ENCODE measurements around the gene FGD2.
"Not testable (repeated sequence)": the region's sequence is repeated elsewhere in the genome, so short reads cannot be mapped to it uniquely, and the experiment has no call there.

The FGD2 gene

DNA sequence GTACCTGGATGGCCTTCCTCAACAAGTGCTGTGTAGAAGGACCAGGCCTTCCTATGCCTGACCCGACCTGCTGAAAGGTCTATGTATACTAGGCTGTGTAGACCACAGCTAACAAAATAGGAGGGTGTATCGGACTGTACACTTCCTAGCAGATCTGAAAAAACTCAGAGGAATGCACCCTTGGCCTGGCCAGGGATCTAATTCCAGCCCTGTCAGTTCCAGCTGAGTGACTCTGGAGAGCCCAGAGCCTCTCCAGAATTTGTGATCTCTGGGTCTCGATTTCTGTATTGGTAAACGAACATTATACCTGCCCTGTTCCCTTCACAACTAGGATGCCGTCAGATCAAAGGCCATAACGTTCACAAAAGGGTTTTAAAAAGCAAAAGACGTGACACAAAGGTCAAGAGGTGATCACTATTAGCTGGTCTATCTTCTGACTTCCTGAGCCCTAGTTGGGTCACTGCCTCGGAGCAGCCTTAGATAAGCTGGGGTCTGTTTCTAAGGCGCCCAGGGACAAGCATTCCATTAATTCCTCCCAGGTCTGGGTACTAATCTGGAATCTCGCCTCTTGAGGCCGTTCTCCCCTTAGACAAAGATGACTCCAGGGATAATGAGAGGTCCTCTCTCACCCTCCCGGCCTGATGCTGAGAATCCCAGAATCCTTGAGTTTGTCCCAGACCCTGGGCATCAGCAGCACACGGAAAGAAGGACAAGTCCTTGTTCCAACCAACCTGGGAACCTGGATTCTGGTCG is 33.4 kb upstream of the FGD2 start:
- no peak for DNase-seq

DNA sequence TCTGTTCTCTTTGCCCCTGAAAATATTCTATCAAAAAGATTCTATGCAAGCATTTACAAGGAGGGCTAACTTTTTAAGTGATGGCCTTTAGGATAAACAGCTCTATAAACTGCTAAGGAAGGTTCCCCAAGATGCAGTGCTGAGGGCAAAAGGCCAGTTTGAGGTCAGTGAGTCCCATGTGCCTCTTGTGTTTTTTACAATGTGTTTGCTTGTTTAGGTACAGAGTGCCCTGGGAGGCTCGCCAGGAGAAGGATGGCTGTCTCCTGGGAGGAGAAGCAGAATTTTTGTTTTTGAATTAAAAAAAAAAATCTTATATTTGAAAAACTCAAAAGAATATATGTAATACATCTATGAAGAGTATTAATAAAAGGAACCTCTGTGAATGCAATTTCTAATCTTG is 32.3 kb upstream of the FGD2 start:
- DNase-seq = no peak

DNA sequence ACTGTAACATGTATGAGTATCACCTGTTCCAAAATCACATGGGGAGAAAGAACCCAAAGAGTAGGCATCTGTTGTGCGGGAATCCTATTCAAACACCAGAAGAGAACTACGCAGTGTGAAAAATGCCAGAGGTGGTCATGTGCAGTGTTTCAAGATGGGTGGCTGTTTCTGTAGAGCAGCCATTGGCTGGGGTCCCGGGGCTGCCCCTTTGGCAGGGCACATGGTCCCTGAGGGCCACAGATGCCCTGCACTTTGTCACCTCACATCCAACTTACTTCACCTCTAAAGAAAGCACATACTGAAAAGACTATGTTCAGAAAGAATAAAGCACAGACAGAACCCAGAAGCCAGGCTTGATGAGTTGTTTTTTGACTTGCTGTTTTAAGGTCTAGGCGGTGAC is 31.8 kb upstream of the FGD2 start:
- DNase-seq = no peak

DNA sequence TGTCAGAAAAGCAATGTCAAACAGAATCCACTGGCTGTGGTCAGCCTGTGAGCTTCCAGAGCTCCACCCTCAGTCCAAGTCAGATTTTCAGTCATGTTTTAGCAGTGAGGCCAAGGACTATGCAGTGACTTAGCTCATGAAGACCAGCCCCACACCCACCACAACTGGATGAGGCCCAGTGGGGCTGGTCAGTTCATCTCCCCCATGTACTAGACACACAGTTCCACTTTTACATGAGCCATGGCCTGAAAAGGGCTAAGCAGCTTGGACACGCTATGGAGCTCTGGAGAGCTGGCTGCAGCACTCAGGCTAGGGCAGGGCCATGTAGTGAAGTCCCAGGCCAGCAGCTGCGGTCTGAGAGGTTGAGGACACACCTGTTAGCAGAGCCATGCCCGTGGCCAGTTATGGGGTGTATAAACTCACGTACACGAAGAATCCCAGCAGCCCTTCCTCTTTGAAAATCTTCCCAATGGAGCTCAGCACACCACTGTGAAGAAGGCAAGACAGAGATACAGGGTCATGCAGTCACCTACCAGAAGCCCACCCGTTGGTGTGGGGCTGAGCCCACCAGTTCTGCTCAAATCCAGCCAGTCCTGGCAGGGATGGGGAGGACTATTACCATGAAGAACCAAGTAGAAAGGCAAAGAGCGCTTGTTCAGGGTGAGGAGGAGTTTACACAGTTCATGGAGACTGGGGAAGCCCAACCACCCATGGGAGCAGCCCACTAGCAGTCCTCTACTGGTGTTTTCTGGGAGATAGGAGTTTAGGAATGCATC is 30.0 kb upstream of the FGD2 start:
- no peak for DNase-seq

DNA sequence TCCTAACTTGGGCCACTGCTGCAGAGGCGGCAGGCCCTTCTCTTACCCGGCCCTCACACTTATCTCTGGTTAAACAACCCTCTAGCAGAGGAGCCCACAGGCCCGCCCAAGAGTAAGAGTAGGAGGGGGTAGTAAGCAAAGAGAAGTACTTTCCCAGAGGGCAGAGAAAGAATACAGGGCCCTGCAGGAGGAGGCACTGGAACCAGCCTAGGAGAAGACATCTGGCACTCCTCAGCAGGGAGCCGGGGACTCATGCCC is 29.5 kb upstream of the FGD2 start:
- no peak for DNase-seq

DNA sequence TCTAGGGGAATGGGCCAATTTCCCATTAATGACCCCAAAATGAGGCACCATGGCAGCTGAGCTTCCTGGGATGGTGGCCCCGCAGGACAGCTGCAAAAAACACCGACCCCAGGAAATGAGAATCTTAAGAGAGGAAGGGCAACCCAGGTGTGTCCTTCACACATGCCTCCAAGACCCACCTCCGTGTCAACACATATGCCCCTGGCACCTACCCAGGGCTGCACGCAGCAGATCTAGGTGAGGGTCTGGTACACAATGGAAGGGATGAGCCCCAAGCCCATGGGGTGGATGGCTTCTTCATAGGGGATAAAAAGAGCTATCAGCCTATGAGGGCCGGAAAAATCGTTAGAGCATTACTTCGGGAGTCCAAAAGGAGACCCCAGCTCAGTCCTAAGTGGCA is 28.9 kb upstream of the FGD2 start:
- DNase-seq = no peak

DNA sequence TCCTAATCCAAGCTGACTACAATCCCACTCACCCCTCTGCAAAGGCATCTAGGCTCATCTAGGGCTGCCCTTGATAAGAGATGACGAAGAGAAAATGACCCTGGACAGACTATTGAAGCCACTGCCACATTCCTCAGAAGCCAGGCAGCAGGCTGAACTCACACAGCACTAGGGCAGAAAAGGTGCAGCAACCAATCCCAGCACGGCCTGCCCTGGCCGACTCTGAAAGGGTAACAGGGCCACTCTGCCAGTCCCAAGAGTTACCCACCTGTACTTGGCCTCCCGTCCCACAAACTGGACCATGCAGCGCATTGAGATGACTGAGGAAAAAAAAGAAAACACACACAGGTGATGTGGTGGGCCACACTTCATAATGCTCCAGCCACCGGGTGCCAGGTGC is 28.5 kb upstream of the FGD2 start:
- DNase-seq = no peak

DNA sequence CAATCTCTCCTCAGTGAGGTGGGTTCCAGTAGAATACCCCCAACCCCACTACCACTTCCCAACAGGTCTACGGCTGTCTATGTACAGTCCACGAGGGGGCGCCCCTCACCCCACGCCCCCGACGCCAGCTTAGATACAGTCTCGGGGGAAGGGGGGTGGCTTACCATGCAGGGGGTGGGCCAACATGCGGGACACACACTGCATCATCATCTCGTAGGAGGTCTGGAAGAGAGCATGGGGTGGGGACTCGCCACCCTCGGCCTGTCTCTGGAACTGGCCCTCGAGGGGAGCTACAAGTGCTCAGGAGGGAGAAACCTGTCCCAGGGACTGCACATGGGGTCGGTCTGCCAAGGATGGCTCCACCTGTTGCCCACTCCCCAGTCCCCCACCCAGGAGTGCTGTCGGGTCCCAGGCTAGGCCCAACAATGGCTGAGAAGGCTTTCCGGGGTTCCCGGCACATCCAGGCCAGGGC is 27.9 kb upstream of the FGD2 start:
- DNase-seq = no peak

DNA sequence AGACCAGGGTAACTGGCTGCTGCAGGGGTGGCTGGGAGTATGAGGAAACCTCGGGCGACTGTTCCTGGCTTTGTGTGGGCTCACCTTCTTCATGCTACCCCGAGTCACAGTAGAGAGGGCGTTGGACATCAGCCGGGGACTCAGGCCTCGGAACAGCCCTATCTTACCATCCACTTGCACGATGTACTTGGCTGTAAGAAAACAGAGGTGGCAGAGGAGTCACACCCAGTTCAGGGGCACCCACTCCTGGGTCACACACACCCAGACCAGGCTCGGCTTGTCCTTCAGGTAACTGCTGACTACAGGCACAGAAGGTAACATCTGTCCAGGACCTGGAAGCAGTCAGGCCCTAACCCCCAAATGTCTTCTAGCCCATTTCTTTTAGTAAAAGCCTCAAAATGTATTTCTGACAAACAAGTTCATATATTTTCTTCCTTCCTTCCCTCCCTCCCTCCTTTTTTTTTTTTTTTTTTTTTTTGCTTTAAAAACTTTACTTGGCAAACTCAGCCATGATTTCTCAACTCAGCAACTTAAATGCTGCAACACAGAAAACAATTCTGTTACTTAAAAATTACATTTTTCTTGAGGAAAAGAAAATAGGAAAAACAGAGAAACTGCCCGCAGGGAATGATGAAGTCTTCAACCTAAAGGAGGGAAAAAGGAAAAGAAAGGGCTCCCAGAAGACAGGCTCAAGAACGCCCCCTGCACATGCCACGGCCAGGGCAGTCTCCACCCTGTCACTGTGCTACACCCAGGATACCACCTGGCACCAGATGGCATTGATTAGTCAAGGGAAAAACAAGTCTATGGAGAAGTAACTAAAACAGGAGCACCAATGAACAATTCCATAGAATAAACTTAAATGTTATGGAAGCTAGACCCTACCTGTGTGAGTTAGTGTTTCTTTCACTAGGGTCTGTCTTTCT is 26.8 kb upstream of the FGD2 start:
- DNase-seq = no peak

DNA sequence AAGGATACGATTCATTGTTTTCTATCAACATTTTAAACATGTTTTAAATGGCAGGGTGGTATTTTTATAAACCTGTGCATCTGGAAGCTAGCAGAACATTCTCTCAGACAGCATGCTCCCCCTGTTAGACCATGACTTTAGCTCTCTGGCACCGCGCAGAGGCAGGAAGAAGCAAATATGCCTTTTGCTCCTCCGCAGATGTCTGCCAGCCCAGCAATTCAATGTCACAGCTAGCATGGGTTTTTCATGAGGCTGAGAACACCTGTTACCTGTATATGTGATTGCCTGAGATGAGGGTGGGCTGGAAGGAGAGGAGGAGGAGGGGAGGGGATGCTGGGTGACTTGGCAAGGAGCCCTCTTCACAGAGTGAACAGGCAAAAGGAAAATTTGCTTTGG is 26.1 kb upstream of the FGD2 start:
- peak; percentile 91 for DNase-seq

DNA sequence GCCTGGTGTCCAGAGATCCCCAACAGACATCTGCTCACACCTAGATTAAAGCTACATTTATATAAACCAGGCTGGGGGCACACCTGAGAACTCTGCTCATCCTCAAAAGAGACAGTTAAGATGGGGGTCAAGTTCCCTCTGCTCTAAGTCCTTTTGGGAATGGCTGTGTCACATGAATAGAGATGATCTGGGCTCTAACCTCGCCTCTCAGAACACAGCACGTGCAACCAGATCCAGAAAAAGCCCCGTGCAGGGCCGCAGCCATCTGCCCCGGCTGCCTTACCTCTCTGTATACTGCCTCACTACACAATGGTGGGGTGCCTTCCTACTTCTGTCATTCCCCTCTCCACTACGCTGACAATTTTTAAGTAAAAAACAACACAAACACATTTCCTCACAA is 25.3 kb upstream of the FGD2 start:
- no peak for DNase-seq

DNA sequence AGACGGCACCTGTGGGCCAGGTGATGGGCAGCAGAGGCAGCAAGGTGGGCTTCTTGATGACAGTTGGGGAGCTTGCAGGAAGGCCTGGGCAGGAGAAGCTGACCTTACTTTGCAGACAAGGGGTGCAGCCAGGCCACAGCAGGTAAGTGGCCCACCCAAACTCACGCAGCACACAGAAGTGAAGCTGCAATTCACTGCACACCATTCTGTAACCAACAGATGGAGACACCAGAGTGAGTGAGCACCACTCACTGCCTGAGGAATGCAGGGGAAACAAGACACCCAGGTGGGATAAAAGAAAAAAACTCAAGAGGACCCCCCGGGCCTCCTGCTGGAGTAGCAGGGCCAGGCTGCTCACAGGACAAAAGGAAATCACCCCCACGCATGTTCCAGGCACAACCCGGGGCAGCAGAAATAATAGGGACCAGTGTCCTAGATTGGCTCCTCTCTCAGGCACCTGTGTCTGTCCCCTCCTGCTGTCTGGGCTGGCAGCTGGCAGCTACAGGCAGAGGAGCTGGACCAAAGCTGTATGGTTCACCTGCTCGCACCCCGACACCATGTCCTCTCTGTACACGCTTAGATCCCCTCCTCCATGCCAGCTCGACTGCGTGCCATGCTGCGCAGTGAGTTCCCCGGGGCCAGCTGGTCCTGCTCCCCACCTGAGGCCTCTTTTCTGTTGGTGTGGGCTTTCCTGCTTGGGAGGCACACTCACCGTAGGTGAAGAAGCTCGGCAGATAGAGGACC is 24.4 kb upstream of the FGD2 start:
- DNase-seq = no peak

DNA sequence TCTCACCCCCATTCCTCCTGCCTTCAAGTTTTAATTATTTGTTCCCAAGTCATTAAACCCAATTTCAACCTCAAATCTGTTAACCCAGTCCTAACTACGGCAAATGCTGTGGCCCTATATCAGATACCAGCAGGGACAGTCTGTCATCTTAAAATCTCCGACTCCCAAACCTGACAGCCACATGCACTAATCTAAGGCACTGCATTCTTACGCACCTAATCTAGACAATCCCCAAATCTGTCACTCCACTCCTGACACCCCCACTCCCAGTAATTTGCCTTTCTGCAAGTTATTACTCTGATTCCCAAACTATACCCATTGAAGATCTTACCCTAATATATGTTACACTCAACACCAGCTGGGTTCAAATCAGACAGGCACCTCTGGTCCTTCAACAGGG is 21.9 kb upstream of the FGD2 start:
- DNase-seq = no peak

DNA sequence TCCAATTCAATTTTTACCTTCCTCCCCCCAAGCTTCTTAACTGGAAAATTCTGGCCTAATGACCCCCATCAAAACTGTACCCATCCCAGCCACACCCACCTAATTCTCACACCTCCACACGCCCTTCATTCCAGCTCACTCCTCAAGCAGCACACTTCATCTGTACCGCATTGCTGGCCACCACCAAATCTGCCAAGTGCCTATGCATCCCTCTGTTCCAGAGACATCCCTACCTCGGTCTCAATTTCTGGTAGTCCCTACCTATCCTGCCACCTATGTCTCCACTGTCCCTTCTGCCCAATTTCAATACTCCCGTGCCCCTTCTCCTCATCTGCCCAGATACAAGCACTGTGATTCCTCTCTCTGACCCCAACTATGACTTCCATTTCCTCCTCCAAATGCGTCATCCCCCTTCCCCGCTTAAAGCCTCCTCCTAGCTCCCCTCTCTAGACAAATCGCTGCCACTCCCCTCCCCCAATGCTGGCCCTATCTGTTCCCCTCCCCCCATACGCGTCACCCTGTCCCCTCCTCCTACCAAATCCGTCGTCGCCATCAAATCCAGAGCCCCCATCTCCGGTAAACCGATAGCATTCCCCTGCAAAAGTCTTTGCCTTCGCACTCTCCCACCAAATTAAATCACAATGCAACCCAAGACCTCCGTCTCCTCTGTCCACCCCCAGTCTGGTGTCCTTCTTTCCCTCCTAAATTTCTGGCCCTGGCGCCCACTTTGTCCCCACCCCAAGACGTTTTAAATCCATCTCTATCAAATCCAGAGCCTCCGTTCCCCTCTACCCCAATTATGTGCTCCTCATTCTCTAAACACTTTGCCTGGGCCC is 20.7 kb upstream of the FGD2 start:
- DNase-seq = peak; percentile 26

DNA sequence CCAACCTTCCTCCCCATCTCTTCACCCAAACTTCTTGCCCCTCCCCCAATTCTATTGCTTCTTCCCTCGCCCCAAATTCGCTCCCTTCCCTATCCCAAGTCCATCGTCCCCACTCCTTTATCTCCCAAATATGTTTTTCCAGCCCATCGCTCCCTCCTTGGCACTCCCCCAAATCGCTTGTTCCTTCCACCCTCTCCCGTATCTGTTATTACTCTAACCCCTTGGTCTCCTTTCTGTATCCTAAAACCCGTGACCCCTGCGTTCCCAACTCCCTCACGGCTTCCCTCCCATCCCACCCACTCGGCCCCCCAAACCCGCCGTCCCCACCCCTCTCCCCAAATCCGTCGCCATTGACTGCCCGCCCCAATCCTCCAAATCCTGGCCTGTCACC is 20.0 kb upstream of the FGD2 start:
- no peak for DNase-seq

DNA sequence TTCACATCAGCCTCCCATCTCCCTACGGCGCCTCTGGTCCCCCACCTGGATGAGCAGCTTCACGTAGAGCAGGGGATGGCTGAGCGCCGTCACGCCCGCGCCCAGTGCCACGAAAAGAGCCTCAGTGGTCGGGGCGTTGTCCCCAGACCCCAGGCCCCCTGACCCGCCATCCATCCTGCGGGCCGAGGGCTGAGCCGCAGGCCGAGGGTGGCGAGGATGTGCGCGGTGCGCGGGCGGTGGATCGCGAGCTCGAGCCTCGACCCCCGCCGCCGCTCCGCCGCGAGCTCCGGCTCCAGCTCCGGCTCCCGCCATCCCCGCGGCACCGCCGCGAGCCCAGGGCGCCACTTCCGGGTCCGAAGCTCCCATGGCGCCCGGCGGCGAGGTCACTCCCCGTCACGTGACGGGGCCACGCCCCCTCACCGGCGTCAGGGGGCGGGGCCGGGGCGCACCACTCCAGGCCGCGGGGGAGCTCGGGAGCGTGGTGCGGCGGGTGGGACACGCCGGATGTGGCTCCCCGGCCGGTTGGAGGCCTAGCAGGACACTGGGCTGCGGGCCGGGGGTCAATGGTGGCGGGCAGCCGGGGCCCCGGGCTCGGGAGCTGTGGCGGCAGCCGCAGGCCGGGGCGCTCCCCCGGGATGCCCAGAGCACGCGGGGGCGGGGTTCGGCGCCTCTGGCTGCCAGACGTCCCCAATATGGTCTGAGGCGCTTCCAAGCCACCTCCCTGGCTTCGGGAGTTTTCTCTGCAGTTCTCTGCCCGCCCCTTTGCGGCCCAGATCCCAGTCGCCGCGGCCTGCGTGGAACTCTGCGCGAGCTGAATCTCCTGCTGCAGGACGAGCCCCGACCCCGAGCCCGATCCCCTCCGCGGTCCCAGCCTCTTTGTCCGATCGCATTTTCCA is 19.4 kb upstream of the FGD2 start, which contains the start of gene MTCH1:
TSS of gene MTCH1 (minus strand) at position 389 of the 896 bp plus-strand sequence. CDS start at position 366, 23 bp downstream.
- peak; percentile 84 for DNase-seq

DNA sequence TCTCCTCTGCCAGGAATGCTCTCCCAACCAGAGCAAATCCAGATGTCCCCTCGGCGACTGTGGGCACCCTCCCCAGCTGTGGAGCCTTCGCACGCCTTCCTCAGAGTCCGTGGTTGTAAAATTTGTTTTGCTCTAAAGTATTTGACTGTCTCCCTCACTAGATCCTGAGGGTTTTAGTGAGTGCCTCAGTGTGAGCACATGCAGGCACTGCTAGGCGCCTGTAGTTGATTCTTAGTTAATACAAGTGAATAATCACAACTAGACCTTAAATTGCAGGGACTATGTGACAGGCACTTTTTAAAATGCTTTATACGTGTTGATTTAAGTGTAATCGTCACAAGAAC is 18.8 kb upstream of the FGD2 start:
- DNase-seq = no peak

DNA sequence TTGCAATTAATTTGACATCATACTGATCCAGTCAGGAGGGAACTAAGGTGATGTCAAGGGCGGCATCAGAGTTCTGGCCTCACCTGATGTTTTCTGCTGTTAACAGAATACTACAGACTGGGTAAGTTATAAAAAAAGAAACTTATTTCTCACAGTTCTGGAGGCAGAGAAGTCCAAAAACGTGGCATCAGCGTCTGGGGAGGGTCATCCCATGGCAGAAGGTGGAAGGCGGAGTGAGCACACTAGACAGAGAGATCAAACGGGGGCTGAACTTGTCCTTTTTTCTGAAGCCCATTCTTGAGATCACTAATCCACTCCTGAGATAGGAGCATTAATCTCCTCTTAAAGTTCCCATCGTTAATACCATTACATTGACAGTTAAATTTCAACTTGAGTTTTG is 16.2 kb upstream of the FGD2 start:
- DNase-seq = no peak

DNA sequence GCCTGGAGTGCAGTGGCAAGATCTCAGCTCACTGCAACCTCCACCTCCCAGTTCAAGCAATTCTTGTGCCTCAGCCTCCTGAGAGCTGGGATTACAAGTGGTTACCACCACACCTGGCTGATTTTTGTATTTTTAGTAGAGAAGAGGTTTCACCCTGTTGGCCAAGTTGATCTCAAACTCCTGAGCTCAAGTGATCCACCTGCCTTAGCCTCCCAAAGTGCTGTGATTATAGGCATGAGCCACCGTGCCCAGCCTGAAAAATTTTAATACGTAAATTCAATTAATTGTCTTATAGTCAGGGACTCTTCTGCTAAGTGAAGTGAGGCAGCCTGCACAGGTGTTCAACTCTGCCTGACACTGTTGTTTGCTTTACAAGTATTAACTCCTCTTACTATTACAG is 15.1 kb upstream of the FGD2 start:
- not testable (repeated sequence) for DNase-seq

DNA sequence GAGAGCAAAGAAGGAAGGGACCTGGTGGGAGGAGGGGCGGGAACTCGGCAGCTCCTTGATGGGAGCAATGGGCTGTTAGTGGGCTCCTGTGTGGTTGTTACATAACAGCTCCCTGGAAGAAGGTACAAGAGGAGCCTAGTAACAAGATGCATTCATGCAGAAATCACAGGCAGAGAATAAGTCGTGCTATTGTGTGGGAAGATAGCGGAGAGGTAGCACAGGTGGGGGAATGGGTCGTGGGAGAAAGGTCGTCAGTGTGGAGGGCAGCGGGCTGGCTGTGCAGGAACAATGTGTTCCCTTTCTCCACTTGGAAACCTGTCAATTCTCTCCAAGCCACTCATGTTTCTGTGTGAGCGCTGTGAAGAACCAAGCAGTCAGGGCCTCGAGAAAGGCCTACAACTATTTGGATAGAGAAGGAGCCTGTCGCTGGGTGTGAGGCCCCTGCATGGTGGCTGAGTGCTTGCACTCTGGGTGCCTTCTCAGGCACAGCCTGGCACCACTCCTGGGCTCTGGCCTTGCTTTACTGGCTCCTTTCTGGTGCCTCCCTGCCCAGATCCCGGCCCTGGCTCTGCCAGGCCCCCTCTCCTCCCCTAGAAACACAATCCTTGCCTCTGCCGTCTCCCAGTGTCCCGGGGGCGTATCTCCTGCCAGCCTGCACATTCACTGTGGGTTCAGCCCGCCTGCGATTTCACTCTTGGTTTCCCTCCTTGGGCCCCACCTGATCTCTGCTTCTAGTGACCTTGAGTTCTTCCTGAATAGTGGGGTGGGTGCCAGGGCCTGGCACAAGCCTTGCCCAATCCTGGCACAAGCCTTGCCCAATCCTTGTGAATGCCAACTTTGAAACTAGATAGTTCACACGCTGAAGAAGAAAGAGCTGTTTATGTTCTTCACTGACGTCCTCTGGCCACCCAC is 7.4 kb upstream of the FGD2 start:
- no peak for DNase-seq
